MM.1S (cell line): ENCODE measurements around the gene TRIOBP.

Source experiments
- CTCF ChIP-seq: fragments of 300-600 bp; sonication (generic); IDR thresholded peaks from 2 replicates; pipeline ENCODE4 v1.5.1; 2016; ENCODE audit warnings: antibody characterized with exemption, low read length, mixed read lengths
- EZH2 ChIP-seq: fragments of 300-600 bp; sonication (generic); optimal IDR thresholded peaks from 2 replicates; pipeline ENCODE3; 2017; ENCODE audit warnings: low read depth, mild to moderate bottlenecking, antibody characterized with exemption, low read length, mixed read lengths

- TF ChIP-seq CTCF: no peak
- no peak for TF ChIP-seq EZH2
These were observed 19.3 kb upstream of the TRIOBP start for GRCh38 chr22:37677493-37677974.
